OCI-LY3 (cell line): ENCODE results near the gene IL20RA.

Experiments used
- H2AFZ ChIP-seq: fragments of 200-600, 300-600 bp; shearing (Covaris generic); 2 replicates; pipeline ENCODE4 v1.6.0; 2014; ENCODE audit warnings: antibody characterized with exemption, low read depth, low read length
- H3K27ac ChIP-seq: fragments of 200-600, 300-600 bp; sonication (generic); 2 replicates; pipeline ENCODE4 v1.5.1; 2014; ENCODE audit warnings: mild to moderate bottlenecking, low read length, moderate library complexity, mixed read lengths
- H3K27me3 ChIP-seq: fragments of 200-600, 300-600 bp; sonication (generic); 2 replicates; pipeline ENCODE4 v1.6.1; 2014; ENCODE audit warnings: low read depth, low read length, mixed read lengths
- H3K36me3 ChIP-seq: fragments of 200-600, 300-600 bp; sonication (generic); replicated peaks from 2 replicates; pipeline ENCODE3; 2014; ENCODE audit warnings: low read depth, low read length, mixed read lengths
- H3K4me1 ChIP-seq: fragments of 300-600, 200-600 bp; sonication (generic); 2 replicates; pipeline ENCODE4 v1.6.1; 2014; ENCODE audit warnings: low read length, mixed read lengths
- H3K4me2 ChIP-seq: fragments of 200-600, 300-600 bp; sonication (generic); 2 replicates; pipeline ENCODE4 v1.6.1; 2014; ENCODE audit warnings: low read length, mixed read lengths
- H3K4me3 ChIP-seq: fragments of 300-600, 200-600 bp; sonication (generic); 2 replicates; pipeline ENCODE4 v1.5.1; 2014; ENCODE audit warnings: antibody characterized with exemption, mild to moderate bottlenecking, low read length, moderate library complexity
- H3K79me2 ChIP-seq: fragments of 300-600, 200-600 bp; shearing (Covaris generic); 2 replicates; pipeline ENCODE4 v1.6.1; 2014; ENCODE audit warnings: mild to moderate bottlenecking, low read length, mixed read lengths
- H3K9ac ChIP-seq: fragments of 300-600, 200-600 bp; shearing (Covaris generic); 2 replicates; pipeline ENCODE4 v1.6.0; 2014; ENCODE audit warnings: mild to moderate bottlenecking, low read length, moderate library complexity
- H3K9me3 ChIP-seq: fragments of 200-600, 300-600 bp; shearing (Covaris generic); 2 replicates; pipeline ENCODE4 v1.6.1; 2014; ENCODE audit warnings: low read length, mixed read lengths; ENCODE audit not compliant: insufficient read depth
- H4K20me1 ChIP-seq: fragments of 200-600, 300-600 bp; sonication (generic); 2 replicates; pipeline ENCODE4 v1.6.1; 2016; ENCODE audit warnings: low read length, mixed read lengths; ENCODE audit not compliant: insufficient read depth
- EZH2phosphoT487 ChIP-seq: fragments of 200-600 bp; shearing (Covaris generic); IDR thresholded peaks from 2 replicates; pipeline ENCODE4 v1.6.1; 2018; ENCODE audit warnings: antibody characterized with exemption, mixed run types, low read depth
- TF ChIP-seq, protein P1 (sequence below): fragments of 200-600, 300-600 bp; sonication (generic); IDR thresholded peaks from 2 replicates; pipeline ENCODE4 v1.5.1; 2014; ENCODE audit warnings: antibody characterized with exemption, low read length, low read depth

The IL20RA gene

DNA sequence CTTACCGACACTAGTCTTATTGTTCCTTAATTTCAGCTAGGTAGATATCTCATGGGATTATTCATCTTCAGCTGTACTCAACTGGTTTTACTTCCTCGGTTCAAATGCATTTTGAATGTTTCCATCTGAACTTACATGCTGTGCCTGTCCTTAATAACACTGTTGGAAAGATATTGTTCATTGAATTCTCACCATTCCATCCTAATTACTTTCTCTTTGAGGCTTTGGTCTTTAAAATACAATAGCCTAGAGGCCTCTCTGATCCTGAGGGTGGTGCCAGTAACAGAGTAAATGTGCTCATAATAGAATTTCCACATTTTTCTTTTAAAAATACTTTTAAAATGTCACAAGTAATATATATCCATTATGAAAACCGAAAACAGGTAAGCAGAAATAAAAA, 54.0 kb downstream of the IL20RA start:
- peaks cover 2% of the 10 kb centered on the region; the same call in 1 of the 2 replicates for H3K27me3 ChIP-seq
- H3K4me3 ChIP-seq = no peak overlapping the region
- no peak overlapping the region for H3K27ac ChIP-seq

DNA sequence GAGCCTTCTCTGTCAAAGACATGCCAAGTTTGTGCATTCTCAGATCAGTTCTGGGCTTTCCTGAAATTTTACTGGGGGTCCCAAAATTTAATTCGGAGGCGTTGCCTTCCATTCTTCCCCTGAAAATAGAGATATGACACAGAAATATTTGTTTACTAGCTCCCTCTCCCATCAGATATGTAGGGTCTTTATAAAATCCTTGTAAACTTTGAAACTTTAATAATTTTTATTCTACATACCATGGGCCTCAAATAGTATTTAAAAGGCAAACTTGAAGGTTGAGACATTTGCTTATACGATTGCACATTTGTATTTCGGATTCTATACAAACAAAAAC, 54.6 kb downstream of the IL20RA start:
- Histone ChIP-seq H2AFZ (no peak overlapping the region), H3K4me2 (no peak overlapping the region), H3K27me3 (peaks cover 2% of the 10 kb centered on the region; the same call in 1 of the 2 replicates), H3K27ac (no peak overlapping the region), H3K4me3 (no peak overlapping the region), H3K4me1 (no peaks in the 10 kb centered on the region), H3K9me3 (no peaks in the 10 kb centered on the region), H3K9ac (no peak overlapping the region), H4K20me1 (no peaks in the 10 kb centered on the region), H3K36me3 (no peaks in the 10 kb centered on the region), H3K79me2 (no peaks in the 10 kb centered on the region)
- TF ChIP-seq, protein P1, sequence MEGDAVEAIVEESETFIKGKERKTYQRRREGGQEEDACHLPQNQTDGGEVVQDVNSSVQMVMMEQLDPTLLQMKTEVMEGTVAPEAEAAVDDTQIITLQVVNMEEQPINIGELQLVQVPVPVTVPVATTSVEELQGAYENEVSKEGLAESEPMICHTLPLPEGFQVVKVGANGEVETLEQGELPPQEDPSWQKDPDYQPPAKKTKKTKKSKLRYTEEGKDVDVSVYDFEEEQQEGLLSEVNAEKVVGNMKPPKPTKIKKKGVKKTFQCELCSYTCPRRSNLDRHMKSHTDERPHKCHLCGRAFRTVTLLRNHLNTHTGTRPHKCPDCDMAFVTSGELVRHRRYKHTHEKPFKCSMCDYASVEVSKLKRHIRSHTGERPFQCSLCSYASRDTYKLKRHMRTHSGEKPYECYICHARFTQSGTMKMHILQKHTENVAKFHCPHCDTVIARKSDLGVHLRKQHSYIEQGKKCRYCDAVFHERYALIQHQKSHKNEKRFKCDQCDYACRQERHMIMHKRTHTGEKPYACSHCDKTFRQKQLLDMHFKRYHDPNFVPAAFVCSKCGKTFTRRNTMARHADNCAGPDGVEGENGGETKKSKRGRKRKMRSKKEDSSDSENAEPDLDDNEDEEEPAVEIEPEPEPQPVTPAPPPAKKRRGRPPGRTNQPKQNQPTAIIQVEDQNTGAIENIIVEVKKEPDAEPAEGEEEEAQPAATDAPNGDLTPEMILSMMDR = no peak
- no peak for TF ChIP-seq EZH2phosphoT487

More for the DNA sequence above, 54.0 kb downstream of the IL20RA start:
- Histone ChIP-seq H3K4me2 (no peak overlapping the region), H3K79me2 (no peaks in the 10 kb centered on the region), H4K20me1 (no peaks in the 10 kb centered on the region), H3K9ac (no peak overlapping the region), H2AFZ (no peak overlapping the region), H3K4me1 (no peaks in the 10 kb centered on the region), H3K9me3 (no peaks in the 10 kb centered on the region), H3K36me3 (no peaks in the 10 kb centered on the region)
- TF ChIP-seq, protein P1 = no peak
- no peak for TF ChIP-seq EZH2phosphoT487

DNA sequence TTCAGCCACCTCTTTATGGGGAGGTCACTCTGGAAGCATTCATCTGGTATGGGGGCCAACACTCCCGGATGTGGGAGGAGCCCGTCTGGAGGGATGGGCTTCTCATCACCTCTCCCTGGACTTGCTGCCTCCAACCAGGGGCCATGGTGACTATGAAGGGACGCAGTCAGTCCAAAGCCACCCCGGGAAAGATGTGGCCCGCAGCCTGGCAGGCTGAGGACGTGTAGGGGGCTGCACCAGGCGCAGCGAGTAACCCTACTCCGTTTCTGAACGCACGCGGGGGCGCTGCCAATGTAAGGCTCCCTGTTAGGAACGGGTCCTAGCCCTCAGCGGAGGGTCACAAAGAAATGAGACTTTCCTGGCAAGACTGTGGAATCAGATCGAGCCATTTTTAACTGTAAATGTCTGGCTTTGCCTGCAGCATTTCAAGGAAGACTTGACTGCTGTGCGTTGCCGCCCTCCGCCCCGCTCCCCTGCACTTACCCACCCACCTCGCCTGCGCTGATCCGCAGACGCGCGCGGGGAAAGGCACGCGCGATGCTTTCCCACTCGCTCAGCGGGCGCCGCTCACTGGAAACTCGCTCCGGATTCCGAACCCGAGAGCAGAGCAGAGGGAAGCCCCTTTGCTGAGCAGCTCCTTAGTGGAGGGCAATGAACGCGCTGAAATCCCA, 55.1 kb downstream of the IL20RA start:
- TF ChIP-seq, protein P1 = no peak
- no peak for TF ChIP-seq EZH2phosphoT487
- Histone ChIP-seq H3K27me3 (peaks cover 2% of the 10 kb centered on the region; the same call in 1 of the 2 replicates), H3K4me1 (no peaks in the 10 kb centered on the region), H3K9me3 (no peaks in the 10 kb centered on the region), H2AFZ (no peak overlapping the region), H3K9ac (no peak overlapping the region), H3K27ac (no peak overlapping the region), H4K20me1 (no peaks in the 10 kb centered on the region), H3K36me3 (no peaks in the 10 kb centered on the region), H3K4me3 (no peak overlapping the region), H3K4me2 (no peak overlapping the region), H3K79me2 (no peaks in the 10 kb centered on the region)

DNA sequence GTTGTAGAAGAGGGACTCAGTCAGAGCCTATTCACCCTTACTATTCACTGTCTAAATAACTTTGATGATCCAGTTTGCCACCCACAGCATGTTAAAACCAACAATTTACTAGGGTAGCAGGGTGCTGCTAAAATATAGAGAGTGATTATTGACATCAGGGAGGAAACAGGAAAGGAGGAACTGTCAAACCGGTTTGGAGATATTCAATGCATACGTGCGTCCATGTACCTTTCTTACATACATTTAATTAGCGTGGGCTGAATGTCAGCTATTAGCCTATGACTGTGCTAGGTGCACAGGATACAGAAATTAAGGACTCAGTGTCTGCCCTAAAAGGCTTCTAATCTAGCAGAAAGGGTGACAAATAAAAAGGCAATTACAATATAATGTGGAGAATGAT, 57.2 kb downstream of the IL20RA start:
- Histone ChIP-seq H2AFZ (no peak overlapping the region), H3K4me2 (no peak overlapping the region), H4K20me1 (no peaks in the 10 kb centered on the region), H3K4me1 (no peaks in the 10 kb centered on the region), H3K27ac (no peak overlapping the region), H3K36me3 (no peaks in the 10 kb centered on the region), H3K9ac (no peak overlapping the region), H3K79me2 (no peaks in the 10 kb centered on the region), H3K4me3 (no peak overlapping the region), H3K27me3 (peaks cover 2% of the 10 kb centered on the region; the same call in 1 of the 2 replicates), H3K9me3 (no peaks in the 10 kb centered on the region)
- no peak for TF ChIP-seq EZH2phosphoT487
- TF ChIP-seq, protein P1 = no peak
